ENCODE data around the gene NADK2.
"Not testable (repeated sequence)": the region's sequence is repeated elsewhere in the genome, so short reads cannot be mapped to it uniquely, and the experiment has no call there.

NADK2 gene

GRCh38 chr5:36202521-36202961 is 39.2 kb downstream of the NADK2 start:
- no peak for DNase-seq

DNA sequence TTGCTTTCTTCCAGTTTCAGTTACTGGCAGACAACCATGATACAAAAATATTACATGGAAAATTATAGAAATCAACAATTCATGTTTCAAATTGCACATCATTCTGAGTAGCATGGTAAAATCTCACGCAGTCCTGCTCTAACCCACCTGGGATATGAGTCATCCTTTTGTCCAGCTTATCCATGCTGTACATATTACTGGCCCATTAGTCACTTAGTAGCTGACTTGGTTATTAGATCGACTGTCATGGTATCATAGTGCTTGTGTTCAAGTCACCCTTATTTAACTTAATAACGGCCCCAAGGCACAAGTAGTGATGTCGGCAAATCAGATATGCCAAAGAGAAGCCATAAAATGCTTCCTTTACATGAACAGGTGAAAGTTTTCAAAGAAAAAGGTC is 41.2 kb downstream of the NADK2 start:
- peak; percentile 31 for DNase-seq

DNA sequence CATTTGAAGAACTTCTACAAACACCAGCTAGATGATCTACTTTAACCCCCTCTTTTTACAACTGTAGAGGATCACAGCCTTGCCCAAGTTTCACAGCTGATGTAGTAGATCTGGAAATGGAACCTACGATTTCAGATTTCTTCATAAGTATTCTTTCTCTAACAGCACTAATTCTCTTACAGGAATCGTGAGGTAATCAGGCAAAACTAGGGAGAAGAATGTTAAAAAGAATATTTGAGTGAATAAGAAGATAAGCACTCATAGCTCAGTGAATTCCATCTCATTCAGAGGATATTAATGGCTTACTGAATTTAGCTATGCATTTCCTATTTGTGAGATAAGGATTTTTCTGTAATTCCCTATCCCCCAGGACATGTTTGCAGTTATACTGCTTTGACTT is 42.1 kb downstream of the NADK2 start:
- DNase-seq: no peak

DNA sequence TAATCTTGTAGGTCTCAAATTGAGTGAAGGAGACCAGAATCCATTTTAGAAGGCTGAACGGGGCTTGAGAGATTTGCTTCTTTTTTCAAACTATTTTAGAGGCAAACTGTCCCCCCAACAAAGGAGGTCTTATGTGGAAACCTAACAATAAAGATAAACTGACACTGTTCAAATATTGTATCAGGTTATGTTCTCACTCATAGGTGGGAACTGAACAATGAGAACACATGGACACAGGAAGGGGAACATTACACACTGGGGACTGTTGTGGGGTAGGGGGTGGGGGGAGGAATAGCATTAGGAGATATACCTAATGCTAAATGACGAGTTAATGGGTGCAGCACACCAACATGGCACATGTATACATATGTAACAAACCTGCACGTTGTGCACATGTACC is 42.9 kb downstream of the NADK2 start:
- DNase-seq: peak; percentile 31

GRCh38 chr5:36198281-36198680 is 43.4 kb downstream of the NADK2 start:
- no peak for DNase-seq

- no peak for DNase-seq
These were observed 48.0 kb downstream of the NADK2 start for GRCh38 chr5:36193746-36194145.

DNA sequence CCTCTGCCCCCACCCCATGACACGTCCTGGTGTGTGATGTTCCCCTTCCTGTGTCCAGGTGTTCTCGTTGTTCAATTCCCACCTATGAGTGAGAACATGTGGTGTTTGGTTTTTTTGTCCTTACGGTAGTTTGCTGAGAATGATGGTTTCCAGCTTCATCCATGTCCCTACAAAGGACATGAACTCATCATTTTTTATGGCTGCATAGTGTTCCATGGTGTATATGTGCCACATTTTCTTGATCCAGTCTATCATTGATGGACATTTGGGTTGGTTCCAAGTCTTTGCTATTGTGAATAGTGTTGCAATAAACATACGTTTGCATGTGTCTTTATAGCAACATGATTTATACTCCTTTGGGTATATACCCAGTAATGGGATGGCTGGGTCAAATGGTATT is 57.3 kb downstream of the NADK2 start:
- not testable (repeated sequence) for DNase-seq

GRCh38 chr5:36181774-36182173 is 60.0 kb downstream of the NADK2 start:
- DNase-seq: no peak

GRCh38 chr5:36180556-36181350 is 61.0 kb downstream of the NADK2 start:
- no peak for DNase-seq

DNA sequence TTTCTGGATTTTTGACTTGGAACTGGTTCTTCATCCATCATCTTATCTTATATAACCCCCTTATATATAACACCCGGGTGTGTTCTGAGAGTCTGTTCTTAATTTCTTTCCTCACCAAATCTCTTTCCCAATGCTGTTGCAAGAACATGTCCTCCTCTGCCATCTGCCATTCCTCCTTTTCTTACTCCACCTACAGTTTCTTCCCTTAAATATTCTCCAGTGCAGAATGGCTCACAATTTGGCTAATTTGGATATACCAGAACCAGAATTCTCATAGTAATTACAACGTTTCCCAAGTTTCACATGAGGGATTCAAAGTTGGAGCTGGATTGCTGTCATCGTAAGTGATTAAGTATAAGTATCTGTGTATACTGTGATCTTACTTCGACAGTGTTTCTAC is 61.8 kb downstream of the NADK2 start:
- DNase-seq: no peak

GRCh38 chr5:36178524-36178890 is 63.2 kb downstream of the NADK2 start:
- no peak for DNase-seq

GRCh38 chr5:36177715-36178523 is 63.8 kb downstream of the NADK2 start:
- DNase-seq: peak; percentile 53

- no peak for DNase-seq
These were observed 64.6 kb downstream of the NADK2 start for GRCh38 chr5:36177154-36177553.

DNA sequence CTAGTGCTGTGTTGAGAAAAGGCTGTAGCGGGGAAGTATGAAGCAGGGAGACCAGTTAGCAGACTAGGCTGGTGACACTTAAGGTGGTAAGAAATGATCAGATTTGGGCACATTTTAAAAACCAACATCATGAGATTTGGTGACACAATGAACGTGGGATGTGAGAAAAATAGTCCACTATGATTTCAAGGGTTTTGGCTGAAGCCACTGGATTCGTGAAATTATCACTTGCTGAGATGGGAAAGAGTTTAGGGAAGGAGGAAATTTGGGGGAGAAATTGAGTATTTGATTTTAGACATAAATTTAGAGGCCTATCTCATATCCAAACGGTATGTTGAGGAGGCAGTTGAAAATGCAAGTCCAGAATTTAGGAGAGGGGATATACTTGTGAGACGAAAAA is 66.7 kb downstream of the NADK2 start:
- DNase-seq: no peak

- no peak for DNase-seq
These were observed 67.6 kb downstream of the NADK2 start for GRCh38 chr5:36174119-36174518.

- no peak for DNase-seq
These were observed 68.3 kb downstream of the NADK2 start for GRCh38 chr5:36173426-36173825.

GRCh38 chr5:36172599-36172998 is 69.1 kb downstream of the NADK2 start:
- DNase-seq: no peak

DNA sequence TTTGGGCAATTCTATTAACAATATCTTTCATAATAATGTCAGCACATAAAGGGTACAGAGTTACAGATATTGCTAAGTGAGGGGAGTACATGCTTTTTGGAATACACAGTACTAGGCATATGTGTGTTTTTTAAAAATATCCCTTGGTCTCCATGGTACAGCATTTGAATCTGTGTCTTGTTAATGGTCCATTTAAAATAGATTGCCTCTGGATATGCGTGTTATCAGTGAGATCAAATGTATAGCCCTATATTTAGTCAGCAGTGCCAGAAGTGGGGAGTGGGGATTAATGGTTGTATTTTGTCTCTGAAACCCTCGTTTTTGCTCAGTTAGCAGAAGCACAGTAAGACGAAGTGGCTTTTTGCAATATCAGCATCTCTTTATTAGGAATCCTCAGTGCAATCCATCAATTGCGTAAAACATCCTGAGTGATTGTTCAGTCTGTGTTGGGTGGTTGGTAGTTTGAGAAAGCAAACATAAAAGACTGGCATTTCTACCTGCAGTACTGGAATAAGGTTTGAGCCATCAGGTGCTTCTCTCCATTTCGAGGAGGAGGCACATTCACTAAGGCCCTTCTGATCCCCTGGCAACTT is 70.8 kb downstream of the NADK2 start:
- DNase-seq: no peak

DNA sequence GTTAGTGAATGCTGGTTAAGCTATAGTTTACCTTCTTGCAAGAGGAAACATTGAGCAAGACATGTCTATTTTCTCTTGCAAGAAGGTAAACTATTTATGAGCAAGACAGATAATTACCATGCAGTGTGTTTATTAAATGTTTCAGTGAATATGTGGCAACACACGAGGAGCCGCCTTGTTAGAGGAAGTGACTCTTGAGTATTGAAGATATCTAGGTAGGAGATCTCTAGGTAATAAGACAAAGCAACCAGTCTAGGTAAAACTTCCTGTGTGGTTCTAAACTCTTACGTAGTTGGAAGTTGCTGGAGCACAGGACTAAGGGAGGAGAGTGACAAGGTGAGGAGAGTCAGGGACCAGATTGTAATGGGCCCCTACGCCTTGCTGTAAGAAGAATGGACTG is 73.0 kb downstream of the NADK2 start:
- no peak for DNase-seq

DNA sequence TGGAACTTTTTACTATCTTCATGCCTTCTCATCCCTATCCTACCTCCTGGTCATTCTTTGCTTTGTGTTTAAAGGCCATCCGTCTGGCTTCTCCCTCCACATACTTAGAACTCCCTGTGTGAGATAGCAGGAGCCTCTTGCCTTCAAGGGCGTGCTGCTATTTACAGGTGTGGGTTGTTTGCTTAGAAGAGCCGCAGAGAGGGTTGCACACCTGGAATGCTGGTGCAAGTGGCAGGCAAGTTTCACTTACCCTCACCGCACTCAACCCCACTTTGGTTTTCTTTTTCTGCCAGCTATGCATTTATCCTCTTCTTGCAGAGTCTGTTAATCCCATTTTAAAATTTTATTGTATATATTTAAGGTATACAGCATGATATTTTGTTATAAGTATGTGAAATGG is 77.3 kb downstream of the NADK2 start:
- DNase-seq: no peak

DNA sequence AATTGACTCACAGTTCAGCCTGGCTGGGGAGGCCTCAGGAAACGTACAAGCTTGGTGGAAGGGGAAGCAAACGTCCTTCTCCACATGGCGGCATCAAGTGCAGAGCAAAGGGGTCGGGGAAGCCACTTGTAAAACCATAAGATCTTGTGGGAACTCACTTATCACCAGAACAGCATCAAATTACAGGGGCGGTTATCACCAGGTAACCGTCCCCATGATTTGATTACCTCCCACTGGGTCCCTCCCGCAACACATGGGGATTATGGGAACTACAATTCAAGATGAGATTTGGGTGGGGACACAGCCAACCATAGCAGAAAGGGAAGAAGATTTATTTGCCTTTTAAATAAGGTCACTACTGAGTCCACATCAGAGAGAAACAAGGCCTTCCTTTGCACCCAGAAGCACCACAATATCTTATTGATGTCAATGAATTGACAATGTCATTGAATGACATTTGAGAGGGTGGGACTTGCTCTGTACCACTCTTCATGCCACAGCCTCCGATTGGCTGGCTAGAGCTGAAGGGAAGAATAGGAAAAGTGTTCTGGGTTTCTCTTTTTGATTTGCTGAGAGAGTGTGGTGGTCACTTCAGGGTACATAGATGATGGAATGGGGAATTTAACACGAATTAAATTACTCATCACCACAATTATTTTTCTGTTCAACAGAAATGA is 78.8 kb downstream of the NADK2 start:
- no peak for DNase-seq

GRCh38 chr5:36161361-36161760 is 80.4 kb downstream of the NADK2 start:
- DNase-seq: no peak

DNA sequence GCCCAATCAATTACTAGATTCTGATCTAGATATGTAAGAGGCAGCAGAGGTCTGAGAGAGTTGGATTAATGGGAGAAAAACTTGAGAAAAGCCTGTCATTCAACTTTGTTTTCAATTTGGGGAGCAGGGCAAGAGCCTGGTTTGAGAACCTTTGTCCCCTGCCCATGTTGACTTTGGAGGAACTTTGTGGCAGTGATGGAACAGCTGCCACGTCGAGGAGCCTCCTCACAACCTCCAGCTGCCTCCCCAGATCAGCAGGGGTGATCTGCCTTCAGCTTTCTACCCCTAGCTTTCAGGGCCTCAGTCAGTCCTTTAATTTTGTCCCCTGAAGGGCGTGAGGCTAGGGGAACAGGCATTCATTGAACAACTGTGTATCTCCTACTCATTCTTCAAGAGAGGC is 81.1 kb downstream of the NADK2 start:
- DNase-seq: no peak
